ENCODE data around the gene MSI1. TPM values are rescaled to one million over a fixed set of nuclear protein-coding genes. Genes with fewer than 3 reads are reported as not detected.

Gene MSI1
- total and polyA plus RNA-seq, 2 of the 13 experiments (the other 11 are each of a cell fraction or from before 2014, with no cell fraction given): 0.09 to 0.46 TPM

DNA sequence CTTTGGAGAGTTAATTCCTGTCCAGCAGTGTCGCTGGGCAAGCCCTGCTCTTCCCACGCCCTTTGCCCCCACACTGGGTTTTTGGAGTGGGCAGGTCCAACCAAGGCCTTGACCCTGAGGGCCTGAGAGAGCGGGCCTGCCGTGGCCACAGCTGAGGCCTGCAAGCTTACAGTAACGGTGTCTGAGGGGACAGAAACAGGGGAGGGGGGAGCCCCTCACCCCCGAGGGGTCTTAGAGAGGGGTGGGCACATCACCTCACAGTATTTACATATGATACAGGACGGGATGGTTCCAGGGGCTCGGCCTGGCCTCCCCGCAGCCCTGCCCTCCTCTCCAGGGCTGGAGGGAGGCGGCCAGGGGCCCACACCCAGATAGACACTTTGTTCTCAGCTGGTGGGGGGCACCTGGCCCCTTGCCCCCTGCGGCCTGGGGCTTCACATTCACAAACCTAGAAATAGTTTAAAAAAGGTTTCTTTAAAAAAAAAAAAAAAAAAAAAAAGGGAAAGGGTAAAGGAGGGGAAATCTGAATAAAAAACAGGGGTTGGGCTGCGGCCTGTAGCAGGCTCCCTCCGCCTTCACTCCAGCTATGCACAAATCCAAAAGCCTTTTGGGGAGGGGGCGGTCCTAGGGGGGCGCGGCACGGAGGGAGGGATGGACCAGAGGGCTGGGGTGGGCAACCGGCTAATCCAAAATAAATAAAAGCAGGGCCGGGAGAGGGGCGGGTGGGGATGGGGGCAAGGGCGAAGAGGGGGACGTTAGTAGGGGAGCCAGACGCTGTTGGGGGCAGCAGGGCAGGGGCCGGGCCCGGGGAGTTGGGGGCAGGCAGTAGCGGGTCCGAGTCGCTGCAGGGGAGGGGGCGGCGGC, 26.6 kb downstream of the MSI1 start (continued):
- TF ChIP-seq, protein P1, sequence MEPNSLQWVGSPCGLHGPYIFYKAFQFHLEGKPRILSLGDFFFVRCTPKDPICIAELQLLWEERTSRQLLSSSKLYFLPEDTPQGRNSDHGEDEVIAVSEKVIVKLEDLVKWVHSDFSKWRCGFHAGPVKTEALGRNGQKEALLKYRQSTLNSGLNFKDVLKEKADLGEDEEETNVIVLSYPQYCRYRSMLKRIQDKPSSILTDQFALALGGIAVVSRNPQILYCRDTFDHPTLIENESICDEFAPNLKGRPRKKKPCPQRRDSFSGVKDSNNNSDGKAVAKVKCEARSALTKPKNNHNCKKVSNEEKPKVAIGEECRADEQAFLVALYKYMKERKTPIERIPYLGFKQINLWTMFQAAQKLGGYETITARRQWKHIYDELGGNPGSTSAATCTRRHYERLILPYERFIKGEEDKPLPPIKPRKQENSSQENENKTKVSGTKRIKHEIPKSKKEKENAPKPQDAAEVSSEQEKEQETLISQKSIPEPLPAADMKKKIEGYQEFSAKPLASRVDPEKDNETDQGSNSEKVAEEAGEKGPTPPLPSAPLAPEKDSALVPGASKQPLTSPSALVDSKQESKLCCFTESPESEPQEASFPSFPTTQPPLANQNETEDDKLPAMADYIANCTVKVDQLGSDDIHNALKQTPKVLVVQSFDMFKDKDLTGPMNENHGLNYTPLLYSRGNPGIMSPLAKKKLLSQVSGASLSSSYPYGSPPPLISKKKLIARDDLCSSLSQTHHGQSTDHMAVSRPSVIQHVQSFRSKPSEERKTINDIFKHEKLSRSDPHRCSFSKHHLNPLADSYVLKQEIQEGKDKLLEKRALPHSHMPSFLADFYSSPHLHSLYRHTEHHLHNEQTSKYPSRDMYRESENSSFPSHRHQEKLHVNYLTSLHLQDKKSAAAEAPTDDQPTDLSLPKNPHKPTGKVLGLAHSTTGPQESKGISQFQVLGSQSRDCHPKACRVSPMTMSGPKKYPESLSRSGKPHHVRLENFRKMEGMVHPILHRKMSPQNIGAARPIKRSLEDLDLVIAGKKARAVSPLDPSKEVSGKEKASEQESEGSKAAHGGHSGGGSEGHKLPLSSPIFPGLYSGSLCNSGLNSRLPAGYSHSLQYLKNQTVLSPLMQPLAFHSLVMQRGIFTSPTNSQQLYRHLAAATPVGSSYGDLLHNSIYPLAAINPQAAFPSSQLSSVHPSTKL (CRISPR knock-in tag; IDR thresholded peaks at IDR 0.05): 0 out of 2 replicates have a peak, but pooled peaks have one; percentile 21
- TF ChIP-seq IRF9 (CRISPR knock-in tag; IDR thresholded peaks at IDR 0.05; ENCODE audit: borderline replicate concordance): 0 out of 2 replicates have a peak, but pooled peaks have one; percentile 37
- no peak for TF ChIP-seq MAZ (IDR thresholded peaks at IDR 0.05; ENCODE audit: borderline replicate concordance, low read depth, low read length)
- 0 out of 2 replicates have a peak, but pooled peaks have one; percentile 26 for TF ChIP-seq MAZ (CRISPR knock-in tag; IDR thresholded peaks at IDR 0.05; ENCODE audit: low read depth)
- TF ChIP-seq, protein P2, sequence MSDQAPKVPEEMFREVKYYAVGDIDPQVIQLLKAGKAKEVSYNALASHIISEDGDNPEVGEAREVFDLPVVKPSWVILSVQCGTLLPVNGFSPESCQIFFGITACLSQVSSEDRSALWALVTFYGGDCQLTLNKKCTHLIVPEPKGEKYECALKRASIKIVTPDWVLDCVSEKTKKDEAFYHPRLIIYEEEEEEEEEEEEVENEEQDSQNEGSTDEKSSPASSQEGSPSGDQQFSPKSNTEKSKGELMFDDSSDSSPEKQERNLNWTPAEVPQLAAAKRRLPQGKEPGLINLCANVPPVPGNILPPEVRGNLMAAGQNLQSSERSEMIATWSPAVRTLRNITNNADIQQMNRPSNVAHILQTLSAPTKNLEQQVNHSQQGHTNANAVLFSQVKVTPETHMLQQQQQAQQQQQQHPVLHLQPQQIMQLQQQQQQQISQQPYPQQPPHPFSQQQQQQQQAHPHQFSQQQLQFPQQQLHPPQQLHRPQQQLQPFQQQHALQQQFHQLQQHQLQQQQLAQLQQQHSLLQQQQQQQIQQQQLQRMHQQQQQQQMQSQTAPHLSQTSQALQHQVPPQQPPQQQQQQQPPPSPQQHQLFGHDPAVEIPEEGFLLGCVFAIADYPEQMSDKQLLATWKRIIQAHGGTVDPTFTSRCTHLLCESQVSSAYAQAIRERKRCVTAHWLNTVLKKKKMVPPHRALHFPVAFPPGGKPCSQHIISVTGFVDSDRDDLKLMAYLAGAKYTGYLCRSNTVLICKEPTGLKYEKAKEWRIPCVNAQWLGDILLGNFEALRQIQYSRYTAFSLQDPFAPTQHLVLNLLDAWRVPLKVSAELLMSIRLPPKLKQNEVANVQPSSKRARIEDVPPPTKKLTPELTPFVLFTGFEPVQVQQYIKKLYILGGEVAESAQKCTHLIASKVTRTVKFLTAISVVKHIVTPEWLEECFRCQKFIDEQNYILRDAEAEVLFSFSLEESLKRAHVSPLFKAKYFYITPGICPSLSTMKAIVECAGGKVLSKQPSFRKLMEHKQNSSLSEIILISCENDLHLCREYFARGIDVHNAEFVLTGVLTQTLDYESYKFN (CRISPR knock-in tag; conservative IDR thresholded peaks at IDR 0.05): peak; percentile 38
- TF ChIP-seq NCOR1 (IDR thresholded peaks at IDR 0.05; ENCODE audit: borderline replicate concordance, low read length): peak; percentile 45; the same call in 1 of the 2 replicates
- no peak for TF ChIP-seq ZNF441 (CRISPR knock-in tag; IDR thresholded peaks at IDR 0.05; ENCODE audit: borderline replicate concordance)
- no peak for TF ChIP-seq ZNF383 (CRISPR knock-in tag; IDR thresholded peaks at IDR 0.05; ENCODE audit: borderline replicate concordance)
- 0 out of 2 replicates have a peak, but pooled peaks have one; percentile 32 for TF ChIP-seq ZNF747 (CRISPR knock-in tag; IDR thresholded peaks at IDR 0.05; ENCODE audit: borderline replicate concordance)
- peak; percentile 70 for TF ChIP-seq RARA (CRISPR knock-in tag; IDR thresholded peaks at IDR 0.05)
- TF ChIP-seq PTBP1 (IDR thresholded peaks at IDR 0.05; ENCODE audit: low read depth, low read length, poor library complexity, severe bottlenecking): no peak
- 0 out of 2 replicates have a peak, but pooled peaks have one; percentile 48 for TF ChIP-seq ZNF292 (CRISPR knock-in tag; IDR thresholded peaks at IDR 0.05; ENCODE audit: borderline replicate concordance, low read depth)
- TF ChIP-seq NR2F1 (CRISPR knock-in tag; IDR thresholded peaks at IDR 0.05): peak; percentile 49 to 88; a peak in 3 of 4 replicates
- TF ChIP-seq ZNF704 (CRISPR knock-in tag; IDR thresholded peaks at IDR 0.05; ENCODE audit: borderline replicate concordance): no peak
- TF ChIP-seq NR2F2 (IDR thresholded peaks at IDR 0.05; ENCODE audit: borderline replicate concordance, low read depth): peak; percentile 55; the same call in 1 of the 2 replicates
- no peak for TF ChIP-seq HDAC6 (IDR thresholded peaks at IDR 0.05; ENCODE audit: low read depth, low read length)
- no peak for TF ChIP-seq LCORL (IDR thresholded peaks at IDR 0.05)
- peak; percentile 86; the same call in 1 of the 2 replicates for TF ChIP-seq LCORL (CRISPR knock-in tag; IDR thresholded peaks at IDR 0.05)
